ENCODE measurements around the gene ABR.

- TF ChIP-seq CTCF (IDR thresholded peaks at IDR 0.05; ENCODE audit: poor library complexity, severe bottlenecking): no peak
- no peak for TF ChIP-seq EZH2 (IDR thresholded peaks at IDR 0.05; ENCODE audit: borderline replicate concordance, insufficient read depth, low read length, poor library complexity, severe bottlenecking)
- TF ChIP-seq POLR2AphosphoS5 (IDR thresholded peaks at IDR 0.05): no peak
- no peak for TF ChIP-seq REST (IDR thresholded peaks at IDR 0.05; ENCODE audit: borderline replicate concordance)
- no peak for TF ChIP-seq TAF1 (IDR thresholded peaks at IDR 0.05; ENCODE audit: low read depth)
These were observed 24.1 kb upstream of the ABR start for GRCh38 chr17:1203967-1204291.
